Spleen (tissue), 7 donors: ENCODE results near the gene IGFL4.

Source experiments
- CTCF ChIP-seq, 11 experiments: fragments of 200-600 bp in 7 of 11; fragments of 450-650 bp in 4 of 11; sonication (generic) in 4 of 11; IDR thresholded peaks in 8 of 11; conservative IDR thresholded peaks in 3 of 11; 1 replicate in 7 of 11; 2 replicates in 4 of 11; pipeline versions ENCODE4 v1.4.0 to v1.8.0; 2016 to 2021; ENCODE audit warnings: antibody characterized with exemption in 11 of 11, inconsistent platforms in 4 of 11, mild to moderate bottlenecking in 1 of 11
- POLR2A ChIP-seq, 3 donors: fragments of 450-650 bp; IDR thresholded peaks; one replicate each; pipeline ENCODE4 v1.5.1; 2017; ENCODE audit warnings: antibody characterized with exemption in 3 of 3, mild to moderate bottlenecking in 1 of 3
- POLR2AphosphoS5 ChIP-seq, 3 donors: sonication (generic); formaldehyde crosslinking; IDR thresholded peaks; one replicate each; pipeline ENCODE4 v1.5.1; 2017; ENCODE audit warnings: antibody characterized with exemption in 3 of 3
- donor health status: DM: no; HTN: no; CAD: no; lungs with moderate emphysema.
- donor health status: DM: no; HTN: no; CAD: no.
- donor health status: DM: no; HTN: no; CAD: no.

- TF ChIP-seq POLR2AphosphoS5 (IDR thresholded peaks at IDR 0.05) (no peak), CTCF (IDR thresholded peaks at IDR 0.05 in 8 of 11, conservative IDR thresholded peaks at IDR 0.05 in 3 of 11) (no peak), POLR2A (IDR thresholded peaks at IDR 0.05) (no peak)
Measured at GRCh38 chr19:46056536-46056935, 15.7 kb upstream of the IGFL4 start.
